Pulmonary artery endothelial cell (primary cell): ENCODE results near the gene GNAZ. TPM values are rescaled to one million over a fixed set of nuclear protein-coding genes. Genes with fewer than 3 reads are reported as not detected.

ENCODE experiments used
- DNase-seq: peaks from one replicate; pipeline ENCODE4 v3.0.0-alpha.2; 2011; ENCODE audit warnings: low read depth, low spot score
- total RNA-seq: library from RNA; depleted of rRNA; stranded (reverse); fragments of >200 nt; gene quantifications from 2 replicates; pipeline ENCODE4 v1.2.3, GENCODE V29; 2014

GNAZ gene
- total RNA-seq, 1 donor from 2014 or later = 2.8 TPM

DNA sequence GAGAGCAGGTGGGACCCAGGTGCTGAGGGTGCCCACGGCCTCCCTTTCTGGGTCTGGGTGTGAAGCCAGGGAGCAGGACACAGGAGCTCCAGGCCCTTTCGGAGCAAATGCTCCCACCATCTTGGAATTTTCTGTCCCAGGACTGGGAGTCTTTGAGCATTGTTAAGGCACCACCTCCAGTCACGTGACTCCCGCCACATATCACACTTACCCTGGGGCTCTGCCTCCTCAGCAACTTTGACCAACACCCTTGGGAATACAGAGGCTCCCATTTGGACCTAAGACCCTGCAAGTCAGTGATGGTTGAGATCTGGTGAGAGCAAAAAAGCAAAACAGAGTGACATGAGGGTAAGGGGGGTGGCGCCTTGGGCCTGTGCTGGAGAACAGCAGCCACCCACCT lies 35.6 kb downstream of the GNAZ start:
- DNase-seq = no peak

DNA sequence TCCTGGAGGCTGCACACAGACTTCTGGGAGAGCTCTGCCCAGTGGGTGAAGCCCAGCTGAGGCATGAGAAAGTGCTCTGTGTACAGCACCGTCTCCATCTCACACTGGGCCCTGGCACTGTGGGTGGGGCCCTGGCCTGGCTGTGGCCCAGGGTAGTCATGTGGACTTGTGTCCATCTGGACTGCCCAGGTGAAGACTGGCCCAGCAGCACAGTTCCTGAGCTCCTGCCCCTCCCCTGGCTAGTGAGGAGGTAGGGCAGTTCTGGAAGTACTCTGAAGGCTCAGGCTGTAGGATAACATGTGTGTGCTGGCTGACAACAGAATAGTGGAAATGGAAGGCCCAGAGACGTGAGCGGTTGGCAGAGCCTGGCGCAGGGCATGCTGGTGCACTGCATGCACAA lies 36.0 kb downstream of the GNAZ start:
- DNase-seq = no peak

DNA sequence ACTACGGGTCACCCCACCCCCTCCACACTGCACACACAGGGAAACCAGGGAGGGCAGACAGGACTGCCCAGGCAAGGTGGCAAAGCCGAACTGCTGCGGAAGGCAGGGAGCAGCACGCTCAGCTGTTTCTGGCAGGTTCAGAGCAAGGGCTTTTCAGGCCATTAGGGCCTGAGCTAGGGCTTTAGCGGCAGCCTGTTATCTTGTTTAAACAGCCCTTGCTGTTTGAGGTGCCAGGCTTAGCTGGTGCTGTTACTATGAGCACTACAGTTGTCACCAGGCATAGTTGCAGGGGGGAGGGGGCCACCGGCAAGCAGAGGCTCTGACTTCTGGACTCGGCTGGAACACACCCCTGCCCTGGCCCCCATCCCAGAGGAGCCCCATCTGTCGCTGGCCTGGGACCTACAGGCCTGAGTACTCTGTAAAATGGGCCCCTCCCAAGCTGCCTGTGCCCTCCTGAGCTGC lies 36.6 kb downstream of the GNAZ start:
- no peak for DNase-seq

DNA sequence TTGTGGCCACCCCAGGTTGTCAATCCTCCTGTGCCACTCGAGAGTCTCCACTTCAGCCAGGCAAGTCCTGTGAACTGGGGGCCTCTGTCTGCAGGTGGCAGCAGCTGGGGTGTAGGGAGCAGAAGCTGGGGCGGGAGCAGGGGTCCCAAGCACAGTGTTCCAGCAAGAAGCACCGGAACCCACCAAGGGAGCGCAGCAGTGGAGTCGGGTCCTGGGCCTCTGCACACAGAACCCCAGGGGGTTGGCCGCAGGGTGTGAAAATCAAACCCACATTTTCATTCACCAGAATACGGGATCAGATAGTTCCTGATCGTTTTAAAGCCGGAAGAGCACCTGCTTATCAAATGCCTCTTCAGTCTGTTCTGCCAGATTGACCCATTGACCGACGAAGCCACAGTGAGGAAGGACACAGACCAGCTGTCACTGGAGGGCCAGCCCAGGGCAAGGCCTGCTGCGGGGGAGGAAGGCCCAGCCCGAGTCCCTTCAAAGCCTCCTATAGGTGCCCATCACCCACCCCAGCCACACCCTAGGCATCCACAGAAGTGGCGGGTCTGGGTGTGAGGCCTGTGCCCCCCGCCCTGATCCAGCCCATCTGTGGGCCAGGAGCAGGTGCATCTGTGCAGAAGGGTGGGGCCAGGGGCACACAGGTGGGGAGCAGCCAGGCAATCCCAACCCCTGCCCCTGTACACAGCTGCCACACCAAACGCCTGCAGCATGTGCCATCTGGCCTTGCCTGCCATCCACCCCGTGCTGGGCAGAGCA lies 37.3 kb downstream of the GNAZ start:
- no peak for DNase-seq

DNA sequence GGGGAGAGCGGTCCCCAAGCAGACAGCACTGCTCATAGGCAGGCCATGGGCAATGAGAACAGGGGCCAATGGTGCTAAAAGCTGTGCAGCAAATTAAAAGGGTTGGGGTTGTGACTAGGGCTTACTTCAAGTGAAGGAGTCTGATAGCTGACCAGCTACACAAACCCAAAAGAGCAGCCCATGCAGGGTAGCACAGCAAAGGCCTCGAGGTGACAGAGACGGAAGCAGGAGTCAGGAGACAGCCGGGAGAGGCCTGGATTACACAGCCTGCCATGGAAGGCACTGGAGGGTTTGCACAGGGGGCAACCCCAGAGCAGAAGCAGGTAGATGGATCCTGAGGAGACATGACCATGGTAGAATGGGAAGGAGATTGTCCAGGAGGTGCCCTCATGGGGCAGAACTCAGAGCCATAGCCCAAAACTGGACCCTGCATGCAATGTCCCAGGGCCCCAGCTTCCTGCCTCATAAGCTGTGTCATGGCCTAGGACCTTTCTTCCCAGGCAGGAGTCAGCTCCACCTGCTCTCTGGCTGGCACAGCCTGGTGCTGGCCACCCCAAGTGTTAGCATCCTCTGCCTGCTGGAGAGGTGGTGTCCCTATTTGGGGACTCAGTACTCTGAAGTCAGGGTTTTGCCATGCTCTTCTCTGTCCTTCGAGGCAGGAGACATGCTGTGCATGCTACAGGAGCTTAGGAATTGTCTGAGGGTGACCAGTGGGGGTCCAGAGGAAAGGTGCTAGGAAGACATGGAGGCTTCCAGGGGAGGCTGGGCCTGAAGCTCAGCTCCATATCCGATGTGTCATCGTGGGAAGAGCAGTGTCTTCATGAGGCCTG lies 38.1 kb downstream of the GNAZ start:
- no peak for DNase-seq

DNA sequence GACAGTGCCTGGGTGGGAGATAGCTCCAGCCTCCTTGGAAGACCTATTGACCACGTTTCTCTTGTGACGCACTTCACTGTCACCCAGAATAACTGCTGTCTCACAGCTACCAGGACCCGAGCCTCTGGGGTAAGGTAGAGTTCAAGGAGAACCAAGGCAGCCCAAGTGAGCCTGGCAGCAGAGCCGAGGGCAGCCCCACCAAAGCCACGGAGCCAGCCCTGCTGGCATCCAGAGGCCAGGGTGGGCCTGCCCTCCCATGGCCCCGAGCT lies 38.7 kb downstream of the GNAZ start:
- no peak for DNase-seq

DNA sequence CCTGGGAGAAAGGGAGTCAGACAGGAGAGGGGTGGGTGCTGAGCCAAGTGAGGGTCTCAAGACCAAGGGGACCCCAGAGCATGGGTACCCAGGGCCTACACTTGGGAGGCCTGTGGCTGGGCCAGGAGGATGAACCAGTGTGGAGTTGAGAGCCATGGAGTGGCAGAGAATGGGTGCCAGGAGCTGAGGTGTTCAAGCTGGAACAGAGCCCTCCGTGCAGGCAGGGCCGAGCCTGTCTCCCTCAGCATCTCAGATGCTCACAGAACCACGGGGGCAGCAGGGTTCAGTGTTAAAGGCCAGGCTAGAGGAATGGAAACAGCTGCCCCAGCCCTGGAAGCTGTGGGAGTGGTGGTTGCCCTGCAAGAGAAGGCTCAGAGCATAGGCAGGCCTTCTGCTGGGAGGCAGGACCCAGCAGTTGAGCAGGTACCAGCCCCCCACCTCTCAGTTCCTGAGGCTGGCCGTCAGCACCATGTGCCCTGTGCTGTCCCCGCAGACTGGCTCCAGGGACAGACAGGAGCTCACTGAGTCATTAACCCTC lies 39.2 kb downstream of the GNAZ start:
- no peak for DNase-seq

DNA sequence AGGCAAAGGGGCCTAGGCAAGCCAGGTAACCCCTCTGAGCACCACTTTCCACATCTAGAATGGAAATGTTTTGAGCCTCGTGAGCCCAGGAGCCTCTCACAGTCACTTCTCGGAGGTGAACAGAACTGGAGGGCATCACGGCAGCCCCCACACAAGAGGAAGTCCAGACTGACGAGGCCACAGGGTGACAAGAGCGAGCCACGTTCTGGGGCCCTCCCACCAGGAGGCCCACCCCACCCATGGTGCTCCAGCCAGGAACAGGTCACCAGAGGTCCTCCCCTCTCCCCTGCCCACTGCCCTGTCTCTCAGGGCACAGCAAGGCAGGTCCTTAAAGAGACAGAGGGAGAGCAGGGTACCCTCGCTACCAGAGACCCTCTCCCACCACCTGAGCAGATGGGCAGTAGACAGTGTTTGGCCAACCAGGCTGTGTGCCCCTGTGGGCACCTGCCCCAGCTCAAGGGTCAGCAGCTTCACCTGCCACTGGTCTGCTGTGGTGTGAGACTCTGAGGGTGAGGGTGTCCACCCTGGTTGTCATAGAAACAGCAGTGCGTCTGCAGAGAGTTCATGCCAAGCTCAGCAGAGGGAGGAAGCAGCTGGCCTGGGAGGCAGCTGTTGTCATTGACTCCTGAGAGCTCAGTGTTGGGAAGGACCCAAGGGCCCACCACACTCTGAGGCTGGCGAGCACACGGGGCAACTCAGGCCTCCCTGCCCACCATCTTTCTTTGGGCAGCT lies 40.0 kb downstream of the GNAZ start:
- DNase-seq = no peak

DNA sequence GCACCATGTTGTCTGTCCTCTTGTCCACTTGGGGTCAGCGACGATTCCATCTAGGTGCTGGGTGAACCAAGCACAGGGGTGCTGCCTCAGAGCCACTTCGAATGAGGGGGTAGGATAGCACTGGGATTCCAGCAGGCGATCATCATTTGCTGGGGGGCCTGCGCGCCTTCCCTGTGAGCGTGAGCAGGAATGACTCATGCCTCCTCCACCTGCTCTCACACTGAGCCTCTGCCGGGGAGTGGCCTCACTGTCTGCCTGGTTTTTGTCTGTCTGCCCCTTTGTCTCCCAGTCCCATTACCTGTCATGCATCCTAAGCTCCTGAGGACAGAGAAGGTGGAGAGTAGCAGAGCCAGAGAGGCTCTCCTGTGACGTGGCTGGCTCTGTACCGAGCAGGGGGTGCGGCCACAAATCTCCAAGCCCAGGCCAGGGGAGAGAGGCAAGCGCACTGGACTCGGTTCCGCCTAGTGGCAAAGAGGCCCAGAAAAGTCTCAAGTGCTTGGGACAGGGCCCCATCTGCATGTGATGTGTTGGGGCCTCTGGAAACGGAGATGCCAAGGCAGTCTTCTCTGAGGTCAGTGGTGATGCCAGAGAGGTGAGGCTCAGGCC lies 40.7 kb downstream of the GNAZ start:
- DNase-seq = no peak

DNA sequence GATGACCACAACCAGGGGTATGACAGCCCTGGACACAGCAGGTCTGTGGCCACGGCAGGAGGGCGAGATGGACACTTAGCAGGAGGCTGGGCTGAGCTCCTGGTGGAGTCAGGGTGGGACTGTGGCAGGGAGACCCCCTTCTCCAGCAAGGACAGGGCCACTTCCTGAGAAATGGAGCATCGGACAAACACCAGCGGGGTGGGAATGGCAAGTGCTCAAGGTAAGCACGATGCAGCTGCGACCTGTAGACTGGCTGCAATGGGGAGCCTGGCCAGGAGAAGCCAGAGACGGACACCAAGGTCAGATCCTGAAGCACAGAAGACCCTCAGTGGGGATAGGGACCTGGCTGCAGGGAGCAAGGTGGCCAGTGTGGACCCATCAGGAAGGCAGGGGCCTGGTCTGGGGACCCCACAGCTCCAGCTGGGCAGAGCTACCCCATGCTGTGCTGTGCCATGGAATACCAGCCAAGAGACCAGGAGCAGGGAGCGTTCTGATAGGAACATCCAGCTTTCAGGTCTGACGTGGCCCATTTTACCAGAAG lies 42.2 kb downstream of the GNAZ start:
- DNase-seq = no peak

DNA sequence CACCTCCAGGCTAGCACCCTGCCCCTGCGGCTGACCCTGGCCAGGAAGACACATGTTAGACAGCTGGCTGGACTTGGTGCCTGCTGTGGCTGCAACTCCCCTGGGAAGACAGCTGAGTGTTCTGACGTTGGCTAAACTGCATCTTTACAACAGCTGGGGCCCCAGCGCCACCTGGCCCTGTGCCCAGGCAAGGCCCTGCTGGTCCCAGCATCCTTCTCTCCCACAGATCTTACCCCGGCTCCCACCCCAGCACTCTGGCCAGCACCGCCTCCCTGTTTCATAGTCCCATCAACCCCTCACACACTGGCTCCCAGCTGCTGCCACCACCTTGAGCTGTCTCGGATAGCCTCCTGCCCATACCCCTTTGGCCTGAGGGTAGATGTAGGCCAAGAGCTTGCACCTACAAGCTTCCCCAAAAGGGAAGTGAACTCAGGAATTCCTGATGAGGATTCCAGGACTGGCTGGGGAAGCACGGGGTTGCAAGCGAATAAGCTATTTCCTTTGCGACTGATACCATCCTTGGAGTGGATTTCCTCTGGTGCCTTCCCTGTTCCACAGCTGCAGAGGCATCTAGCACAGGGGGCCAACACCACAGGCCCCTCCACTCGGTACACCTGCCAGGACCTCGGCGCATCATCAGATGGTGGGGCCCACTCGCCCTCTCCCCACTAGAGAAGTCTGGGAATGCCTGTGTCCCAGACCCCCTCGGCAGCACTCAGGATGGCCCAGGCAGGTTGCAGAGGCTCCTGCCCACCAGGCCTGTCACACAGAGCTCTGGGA lies 42.9 kb downstream of the GNAZ start:
- DNase-seq = no peak

DNA sequence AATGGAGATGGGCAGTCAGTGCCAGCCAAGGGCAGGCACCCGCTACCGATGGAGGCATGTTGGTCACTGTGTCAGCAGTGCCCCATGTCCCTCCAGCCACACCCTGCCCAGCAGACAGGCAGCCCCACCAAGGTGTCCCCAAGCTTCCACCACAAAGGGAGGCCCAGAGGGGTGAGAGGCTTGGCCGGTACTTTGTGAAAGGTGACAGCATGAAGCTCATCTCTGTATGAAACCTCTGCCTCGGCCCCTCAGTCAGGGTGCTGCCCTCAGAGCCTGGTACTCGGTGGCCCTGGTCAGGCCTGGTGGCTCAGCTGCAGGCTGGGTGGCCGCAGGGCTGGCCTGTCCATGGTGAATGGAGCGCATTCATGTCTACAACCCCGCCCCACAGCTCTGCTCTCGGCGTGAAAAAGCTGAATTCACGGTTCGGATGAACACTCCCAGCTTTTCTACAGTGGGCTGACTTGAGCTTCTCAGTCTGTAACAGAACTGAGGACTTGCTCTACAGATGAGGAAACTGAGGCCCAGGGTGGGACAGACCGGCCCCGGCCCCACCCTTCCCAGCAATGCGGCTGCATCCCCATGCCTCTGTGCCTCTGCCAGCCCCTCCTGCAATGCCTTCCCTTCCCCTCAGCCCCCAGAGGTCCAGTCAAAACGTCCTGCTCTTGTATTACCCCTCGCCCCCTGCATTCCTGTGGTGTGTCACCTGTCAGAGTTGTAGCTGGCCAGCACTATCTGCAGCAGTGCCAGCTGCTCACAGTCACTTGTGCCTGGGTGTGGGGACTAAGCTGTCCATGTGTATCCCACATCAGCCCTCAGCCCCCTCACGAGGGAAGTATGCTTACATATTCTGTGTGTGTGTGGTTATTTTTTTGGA lies 43.8 kb downstream of the GNAZ start:
- no peak for DNase-seq

DNA sequence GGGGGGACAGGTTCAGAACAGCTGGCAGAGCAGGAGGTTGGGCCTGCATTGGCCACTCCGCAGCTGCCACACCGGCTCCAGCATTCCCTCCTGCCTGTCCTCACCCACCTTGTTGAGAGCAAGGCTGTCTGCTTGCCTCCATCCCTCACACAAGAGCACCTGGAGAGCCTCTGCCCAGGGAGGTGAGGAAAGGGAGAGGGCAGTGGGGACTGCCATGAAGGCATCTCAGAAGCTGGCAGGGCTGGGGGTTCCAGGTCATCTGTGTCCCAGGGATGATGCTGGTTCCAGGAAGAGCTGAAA lies 44.4 kb downstream of the GNAZ start:
- DNase-seq = no peak

DNA sequence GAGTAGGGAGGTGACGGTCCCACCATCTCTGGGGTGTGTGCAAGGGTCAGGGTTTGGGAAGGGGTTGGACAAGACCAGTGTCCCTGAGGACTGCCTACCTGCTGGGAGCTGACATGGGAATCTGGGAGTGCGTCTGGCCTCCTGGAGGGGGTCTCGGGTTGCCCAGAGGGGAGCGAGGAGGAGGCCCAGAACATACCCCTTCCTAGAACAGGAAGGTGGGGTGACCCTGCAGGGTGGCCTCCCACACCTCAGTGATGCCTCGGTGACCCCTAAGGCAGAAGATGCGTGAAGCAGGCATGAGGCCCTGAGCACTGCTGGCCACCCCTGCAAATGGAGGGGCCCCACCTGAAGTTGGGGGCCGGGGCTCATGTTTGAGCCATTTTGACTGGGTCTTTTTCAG lies 45.0 kb downstream of the GNAZ start:
- no peak for DNase-seq

DNA sequence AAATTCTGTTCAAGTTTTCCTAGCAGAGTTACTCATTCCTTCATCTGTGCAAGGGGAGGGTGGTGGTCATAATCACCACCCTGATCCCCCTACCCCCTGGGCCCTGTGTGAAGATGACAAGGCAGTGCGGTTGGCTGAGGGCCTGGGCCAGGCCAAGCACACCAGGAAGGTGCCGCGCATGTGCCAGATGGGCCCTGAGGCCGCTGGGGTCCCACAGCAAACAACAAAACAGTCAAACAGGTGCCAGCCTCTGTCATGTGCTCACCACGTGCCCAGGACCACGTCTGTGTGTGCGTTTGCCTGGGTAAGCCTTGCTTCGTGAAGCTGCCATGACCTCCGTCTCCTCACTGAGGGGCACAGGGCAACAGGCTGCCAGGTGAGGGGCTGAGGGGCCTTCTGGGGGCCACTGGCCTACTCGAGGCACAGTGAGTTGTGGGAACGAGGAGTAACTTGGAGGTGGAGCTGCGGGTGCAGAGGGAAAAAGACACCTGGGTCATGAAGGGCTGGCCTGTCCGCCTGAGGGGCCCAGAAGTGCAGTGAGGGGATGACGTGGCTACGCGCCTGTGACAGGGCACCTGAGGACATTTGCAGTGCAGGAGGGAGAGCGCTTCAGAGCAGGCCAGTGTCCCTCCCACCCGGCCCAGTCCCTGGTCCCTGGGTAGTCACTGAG lies 45.6 kb downstream of the GNAZ start:
- DNase-seq = no peak

DNA sequence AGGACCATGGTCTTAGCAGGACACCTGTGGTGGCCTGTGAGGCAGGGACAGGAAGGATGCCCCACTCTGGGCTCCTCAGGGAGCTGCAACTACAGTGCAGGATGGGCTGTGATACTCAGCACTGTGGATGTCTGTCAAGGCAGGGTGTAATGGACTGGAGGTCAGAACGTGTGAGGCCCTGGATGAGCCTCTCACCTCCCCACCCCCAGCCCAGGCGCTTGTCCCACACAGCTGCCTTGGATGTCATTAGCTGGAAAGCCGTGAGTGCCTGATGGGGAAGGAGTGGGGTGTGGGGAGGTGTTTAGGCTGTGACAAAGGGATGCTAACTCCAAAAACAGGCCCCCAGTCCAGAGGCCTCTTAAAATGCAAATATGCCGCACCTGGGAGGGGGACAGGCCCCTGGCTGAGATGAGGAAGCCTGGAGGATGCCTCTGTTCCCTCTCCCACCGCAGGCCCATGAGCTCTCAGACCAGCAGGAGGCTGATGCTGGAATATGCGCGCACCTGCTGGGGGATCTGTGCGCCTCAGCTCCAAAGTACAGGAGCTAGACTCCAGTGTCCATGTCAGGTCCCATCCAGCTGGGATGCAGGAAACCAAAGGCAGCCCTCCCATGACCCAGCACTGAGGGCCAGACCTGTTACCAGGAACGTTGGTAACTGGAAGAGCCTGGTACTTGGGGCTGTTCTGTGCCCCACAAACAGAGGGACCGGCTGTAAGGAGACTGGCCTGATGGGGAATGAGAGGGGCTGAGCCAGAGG lies 46.4 kb downstream of the GNAZ start:
- no peak for DNase-seq

DNA sequence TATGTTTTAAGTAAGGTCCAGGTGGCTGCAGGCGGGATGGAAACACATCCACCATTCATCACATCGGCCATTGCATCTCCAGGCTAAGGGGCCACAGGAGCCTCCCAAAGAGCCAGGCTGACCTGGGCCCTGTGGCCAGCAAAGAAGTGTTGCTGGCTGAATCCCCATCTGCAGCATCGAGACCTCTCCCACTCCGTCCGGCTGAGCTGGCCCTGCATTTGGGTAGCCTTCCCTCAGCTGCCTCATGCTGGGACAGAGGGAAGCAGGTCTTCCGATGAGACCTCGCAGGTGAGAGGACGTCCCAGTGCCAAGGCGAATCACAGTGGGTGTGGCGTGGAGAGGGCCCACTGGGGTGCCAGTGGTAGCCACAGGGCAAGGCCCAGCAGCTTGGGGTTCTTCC lies 47.0 kb downstream of the GNAZ start:
- DNase-seq = no peak

DNA sequence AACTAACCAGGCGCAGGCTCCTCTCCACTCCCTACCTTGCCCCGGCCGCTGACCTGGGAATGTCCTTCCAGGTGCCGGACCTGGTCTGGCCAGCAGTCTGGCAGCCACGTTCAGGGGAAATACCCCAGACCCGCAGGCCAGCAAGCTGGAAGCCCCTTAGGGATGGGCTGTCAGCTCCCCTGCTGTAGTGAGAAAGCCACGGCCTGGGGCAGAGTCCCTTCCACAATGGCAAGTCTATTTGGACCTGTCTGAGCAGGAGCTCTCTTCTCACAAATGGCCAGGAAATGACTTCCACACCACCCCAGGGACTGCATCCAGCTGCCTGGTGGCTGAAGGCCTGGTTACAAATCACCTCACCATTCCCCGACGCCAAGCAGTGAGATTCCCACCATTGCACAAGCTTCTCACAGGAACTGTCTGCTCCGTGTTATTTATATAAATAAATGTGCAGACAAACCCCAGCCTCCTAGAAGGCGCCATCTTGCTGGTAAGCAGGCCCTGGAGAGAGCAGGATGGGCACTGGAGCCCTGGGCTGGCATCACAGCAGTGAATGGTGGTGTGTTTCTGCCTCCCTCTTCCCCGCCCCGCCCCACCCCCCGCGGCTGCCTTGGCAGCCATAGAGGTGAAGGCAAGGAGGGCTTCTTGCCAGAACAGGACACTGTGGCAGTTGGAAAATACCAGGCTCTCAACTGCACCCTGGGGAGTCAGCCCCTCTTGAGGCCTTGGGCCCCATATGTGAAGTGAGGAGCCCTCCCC lies 47.8 kb downstream of the GNAZ start:
- DNase-seq = no peak
